AG09319 (cell line): Measurements from ENCODE around the gene ST8SIA4.

Source experiments
- DNase-seq: peaks from one replicate; pipeline ENCODE4 v3.0.0-alpha.2; 2010; ENCODE audit warnings: low read depth; ENCODE audit errors: extremely low read depth
- CTCF ChIP-seq: IDR thresholded peaks from 2 replicates; pipeline ENCODE4 v1.5.1; 2011; ENCODE audit warnings: low read depth, mild to moderate bottlenecking, inconsistent platforms, low read length, moderate library complexity

Gene ST8SIA4

GRCh38 chr5:100803397-100803796 is 99.7 kb downstream of the ST8SIA4 start:
- no peak for DNase-seq
- TF ChIP-seq CTCF, result no peak

DNA sequence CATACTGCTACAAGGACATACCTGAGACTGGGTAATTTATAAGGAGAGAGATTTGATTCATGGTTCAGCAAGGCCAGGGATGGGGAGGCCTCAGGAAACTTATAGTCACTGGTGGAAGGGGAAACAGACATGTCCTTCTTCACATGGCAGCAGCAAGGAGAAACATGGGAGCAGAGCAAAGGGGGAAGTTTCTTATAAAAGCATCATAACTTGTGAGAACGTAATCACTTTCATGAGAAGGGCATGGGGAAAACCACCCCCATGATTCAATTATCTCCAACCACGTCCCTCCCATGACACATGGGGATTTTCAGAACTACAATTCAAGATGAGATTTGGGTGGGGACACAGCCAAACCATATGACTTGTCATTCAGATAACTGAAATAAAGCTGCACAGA is 100.9 kb downstream of the ST8SIA4 start:
- no peak for DNase-seq
- no peak for TF ChIP-seq CTCF

DNA sequence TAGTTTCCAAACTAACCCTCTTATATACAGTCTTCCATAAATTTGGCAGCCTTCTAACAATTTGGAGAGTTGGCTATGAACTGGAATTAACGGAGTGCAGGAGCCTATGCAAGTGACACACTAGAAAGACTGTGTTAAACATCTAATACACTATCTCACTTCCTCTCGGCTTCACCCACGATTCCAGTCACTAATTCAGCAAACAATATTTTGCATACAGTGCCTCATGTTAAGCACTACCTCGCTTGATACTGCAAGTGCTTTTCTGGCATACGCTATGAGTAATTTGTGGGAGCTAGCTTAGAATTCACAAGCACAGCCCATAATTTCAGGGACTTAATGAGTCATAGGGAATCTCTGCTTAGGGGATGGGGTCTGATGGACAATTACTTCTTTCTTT is 102.5 kb downstream of the ST8SIA4 start:
- TF ChIP-seq CTCF, result no peak
- DNase-seq, result no peak

DNA sequence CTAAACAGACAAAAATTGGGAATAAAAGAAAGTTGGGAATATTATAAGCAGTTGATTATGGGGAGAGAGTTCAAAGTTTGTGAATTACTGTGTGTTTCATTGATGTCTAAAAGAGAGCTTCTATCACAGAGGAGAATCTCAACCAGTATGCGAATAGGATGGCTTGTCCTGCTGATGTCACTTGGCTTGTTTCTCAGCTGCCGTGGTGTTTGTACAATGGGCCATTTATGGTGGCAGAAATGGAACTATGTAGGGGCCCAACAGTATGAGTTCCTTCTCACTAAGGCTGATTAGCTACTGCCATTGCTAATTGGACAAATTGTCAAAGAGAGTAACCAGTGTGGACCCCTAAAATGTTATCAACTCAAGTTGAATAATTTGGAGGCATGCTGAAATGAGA is 103.9 kb downstream of the ST8SIA4 start:
- no peak for DNase-seq
- no peak for TF ChIP-seq CTCF

GRCh38 chr5:100797861-100798260 is 105.2 kb downstream of the ST8SIA4 start:
- no peak for DNase-seq
- no peak for TF ChIP-seq CTCF

DNA sequence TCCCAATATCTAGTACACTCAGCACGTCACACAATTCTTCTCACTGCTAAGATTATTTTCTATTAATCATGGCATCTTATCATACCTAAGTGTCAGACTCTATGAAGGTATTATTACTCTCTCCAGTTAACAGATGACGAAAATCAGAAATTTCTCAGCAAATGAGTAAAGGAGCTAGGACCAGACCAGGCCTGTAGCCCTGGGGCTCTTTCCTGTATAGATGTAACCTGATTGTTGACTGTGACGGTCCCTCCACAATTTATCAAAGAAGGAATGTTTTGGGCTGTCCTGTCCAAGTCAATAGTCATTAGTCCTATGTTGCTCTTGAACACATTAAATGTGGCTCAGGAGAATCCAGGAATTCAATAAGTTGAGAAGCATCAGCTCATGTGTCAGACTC is 106.2 kb downstream of the ST8SIA4 start:
- no peak for TF ChIP-seq CTCF
- no peak for DNase-seq

DNA sequence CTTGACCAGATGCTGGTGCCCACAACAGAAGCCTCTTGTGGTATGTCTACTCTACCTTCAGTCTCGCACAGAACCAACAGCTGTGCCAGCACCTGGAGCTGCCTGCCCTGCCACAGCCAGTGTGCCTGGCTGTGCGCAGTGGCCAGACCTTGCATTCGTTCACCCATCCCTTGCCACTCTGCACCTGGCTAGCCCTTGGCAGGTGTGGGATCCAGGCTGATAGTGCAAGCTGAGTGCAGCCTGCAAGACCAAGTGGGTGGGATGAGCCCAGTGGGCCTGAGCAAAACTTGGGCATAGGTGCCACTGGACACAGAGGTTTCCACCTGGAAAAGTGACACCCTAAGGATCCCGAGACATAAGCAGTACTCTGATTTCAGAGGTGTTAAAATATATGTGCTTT is 108.2 kb downstream of the ST8SIA4 start:
- no peak for DNase-seq
- no peak for TF ChIP-seq CTCF

DNA sequence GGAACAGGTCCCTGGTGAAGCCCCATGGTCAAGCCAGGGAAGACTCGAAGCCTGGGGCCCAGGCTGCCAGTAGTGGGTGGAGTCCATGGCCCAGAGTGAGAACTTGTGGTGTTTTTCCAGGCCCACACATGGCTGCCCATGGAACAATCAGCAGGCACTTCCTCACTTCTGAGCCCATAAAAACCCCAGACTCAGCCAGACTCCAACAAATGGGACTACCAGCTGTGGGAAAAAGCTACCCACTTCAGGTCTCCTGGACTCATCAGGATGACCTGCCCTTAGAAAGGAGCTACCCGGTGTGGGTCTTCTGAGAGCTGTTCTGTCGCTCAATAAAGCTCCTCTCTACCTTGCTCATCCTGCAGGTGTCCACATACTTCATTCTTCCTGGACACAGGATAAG is 108.9 kb downstream of the ST8SIA4 start:
- TF ChIP-seq CTCF, result no peak
- no peak for DNase-seq
